Mucosa of rectum (tissue), 2 donors: Measurements from ENCODE around the gene ZNF532.
"Not testable (repeated sequence)": the region's sequence is repeated elsewhere in the genome, so short reads cannot be mapped to it uniquely, and the experiment has no call there.

ENCODE experiments used
- H3K27ac ChIP-seq, 2 donors: one replicate each; pipeline ENCODE4 v1.7.0; 2013; ENCODE audit warnings: inconsistent platforms in 2 of 2, low read depth in 2 of 2, low read length in 2 of 2
- H3K27me3 ChIP-seq, 2 donors: one replicate each; pipeline ENCODE4 v1.7.0; 2013; ENCODE audit warnings: low read length in 2 of 2; ENCODE audit not compliant: control insufficient read depth in 2 of 2, insufficient read depth in 2 of 2
- H3K36me3 ChIP-seq, 2 donors: one replicate each; pipeline ENCODE4 v1.7.0; 2013; ENCODE audit warnings: low read length in 2 of 2; ENCODE audit not compliant: control insufficient read depth in 2 of 2, insufficient read depth in 2 of 2
- H3K4me1 ChIP-seq, 2 donors: one replicate each; pipeline ENCODE4 v1.7.0; 2013; ENCODE audit warnings: low read length in 2 of 2, mild to moderate bottlenecking in 1 of 2; ENCODE audit not compliant: control insufficient read depth in 2 of 2, insufficient read depth in 2 of 2
- H3K4me3 ChIP-seq, 2 donors: one replicate each; pipeline ENCODE4 v1.7.0; 2013; ENCODE audit warnings: low read length in 2 of 2
- H3K9ac ChIP-seq, 2 donors: one replicate each; pipeline ENCODE4 v1.7.0; 2013; ENCODE audit warnings: low read length in 2 of 2, low read depth in 1 of 2, mild to moderate bottlenecking in 1 of 2
- H3K9me3 ChIP-seq, 2 donors: one replicate each; pipeline ENCODE4 v1.7.0; 2013; ENCODE audit warnings: low read length in 2 of 2; ENCODE audit not compliant: control insufficient read depth in 2 of 2
- donor health status: healthy.
- donor health status: Normal muscosa, but diverticular disease.

ZNF532 gene

GRCh38 chr18:58911766-58912165, 47.1 kb downstream of the ZNF532 start:
- Histone ChIP-seq H3K27me3 (no peaks in the 10 kb centered on the region), H3K9me3 (no peaks in the 10 kb centered on the region), H3K9ac (no peak overlapping the region), H3K4me3 (peak overlapping the region in 1 of 2 donors; percentile 4), H3K36me3 (no peaks in the 10 kb centered on the region), H3K27ac (peak overlapping the region; percentile 5 to 12), H3K4me1 (no peaks in the 10 kb centered on the region)

GRCh38 chr18:58915006-58915799, 50.5 kb downstream of the ZNF532 start:
- H3K27ac ChIP-seq: no peak overlapping the region
- H3K36me3 ChIP-seq: peaks cover 0 to 5% of the 10 kb centered on the region in 2 donors
- no peaks in the 10 kb centered on the region for H3K9me3 ChIP-seq
- H3K4me1 ChIP-seq: no peaks in the 10 kb centered on the region
- no peak overlapping the region for H3K4me3 ChIP-seq
- H3K27me3 ChIP-seq: no peaks in the 10 kb centered on the region
- H3K9ac ChIP-seq: no peak overlapping the region

DNA sequence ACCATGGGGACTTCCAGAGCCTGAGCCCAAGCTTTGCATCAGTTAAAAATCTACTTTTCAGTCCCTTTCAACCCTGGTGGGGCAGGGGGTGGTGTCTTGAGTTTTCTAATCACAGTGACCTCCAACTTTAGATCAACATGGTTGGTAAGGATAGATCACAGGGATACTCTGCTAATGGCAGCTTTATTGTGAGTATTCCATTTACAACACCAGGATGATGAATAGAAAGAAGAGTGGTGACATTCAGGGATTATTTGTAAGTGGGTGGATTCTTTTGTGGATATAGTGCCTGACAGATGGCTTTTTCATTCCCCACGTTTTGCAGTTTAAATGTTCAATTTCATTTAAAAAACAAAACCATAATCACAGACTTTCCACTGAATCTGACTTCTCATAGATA, 51.3 kb downstream of the ZNF532 start:
- Histone ChIP-seq H3K9me3 (no peaks in the 10 kb centered on the region), H3K4me1 (no peaks in the 10 kb centered on the region), H3K27ac (no peak overlapping the region), H3K4me3 (no peak overlapping the region), H3K36me3 (peaks cover 0 to 5% of the 10 kb centered on the region in 2 donors), H3K9ac (no peak overlapping the region), H3K27me3 (no peaks in the 10 kb centered on the region)

DNA sequence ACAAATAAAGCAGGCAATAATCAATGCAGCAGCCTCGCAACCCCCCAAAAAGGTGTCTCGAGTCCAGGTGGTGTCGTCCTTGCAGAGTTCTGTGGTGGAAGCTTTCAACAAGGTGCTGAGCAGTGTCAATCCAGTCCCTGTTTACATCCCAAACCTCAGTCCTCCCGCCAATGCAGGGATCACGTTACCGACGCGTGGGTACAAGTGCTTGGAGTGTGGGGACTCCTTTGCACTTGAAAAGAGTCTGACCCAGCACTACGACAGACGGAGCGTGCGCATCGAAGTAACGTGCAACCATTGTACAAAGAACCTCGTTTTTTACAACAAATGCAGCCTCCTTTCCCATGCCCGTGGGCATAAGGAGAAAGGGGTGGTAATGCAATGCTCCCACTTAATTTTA, 55.3 kb downstream of the ZNF532 start:
- not testable (repeated sequence) for H3K27me3 ChIP-seq, H3K36me3 ChIP-seq, H3K9ac ChIP-seq, H3K9me3 ChIP-seq, H3K27ac ChIP-seq, H3K4me3 ChIP-seq, H3K4me1 ChIP-seq

- Histone ChIP-seq H3K36me3 (peaks cover 0 to 5% of the 10 kb centered on the region in 2 donors), H3K27me3 (no peaks in the 10 kb centered on the region), H3K9ac (no peak overlapping the region), H3K4me3 (no peak overlapping the region), H3K27ac (no peak overlapping the region), H3K4me1 (no peaks in the 10 kb centered on the region), H3K9me3 (no peaks in the 10 kb centered on the region)
Observed at GRCh38 chr18:58922995-58923394, 58.3 kb downstream of the ZNF532 start.

DNA sequence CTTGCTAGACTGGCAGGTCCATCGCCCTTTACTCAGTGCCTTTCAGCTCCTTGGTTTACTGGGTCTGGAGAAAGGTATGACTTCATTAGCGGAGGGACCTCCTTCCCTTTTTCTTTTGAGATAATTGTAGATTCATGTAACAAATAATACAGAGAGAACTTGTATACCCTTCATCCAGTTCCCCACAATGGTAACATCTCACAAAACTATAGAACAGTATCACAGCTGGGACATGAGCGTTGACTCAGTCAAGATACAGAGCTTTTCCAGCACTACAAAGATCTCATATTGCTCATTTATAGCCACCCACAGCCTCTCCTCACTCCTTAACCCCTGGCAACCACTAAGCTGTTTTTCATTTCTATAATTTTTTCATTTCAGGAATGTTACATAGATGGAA, 59.8 kb downstream of the ZNF532 start:
- no peak overlapping the region for H3K4me3 ChIP-seq
- no peaks in the 10 kb centered on the region for H3K4me1 ChIP-seq
- no peaks in the 10 kb centered on the region for H3K36me3 ChIP-seq
- no peaks in the 10 kb centered on the region for H3K9me3 ChIP-seq
- H3K9ac ChIP-seq: no peak overlapping the region
- no peaks in the 10 kb centered on the region for H3K27me3 ChIP-seq
- no peak overlapping the region for H3K27ac ChIP-seq

- Histone ChIP-seq H3K4me3 (no peak overlapping the region), H3K9ac (no peak overlapping the region), H3K4me1 (no peaks in the 10 kb centered on the region), H3K9me3 (no peaks in the 10 kb centered on the region), H3K27ac (no peak overlapping the region), H3K36me3 (no peaks in the 10 kb centered on the region), H3K27me3 (no peaks in the 10 kb centered on the region)
Observed at GRCh38 chr18:58927659-58928058, 63.0 kb downstream of the ZNF532 start.

DNA sequence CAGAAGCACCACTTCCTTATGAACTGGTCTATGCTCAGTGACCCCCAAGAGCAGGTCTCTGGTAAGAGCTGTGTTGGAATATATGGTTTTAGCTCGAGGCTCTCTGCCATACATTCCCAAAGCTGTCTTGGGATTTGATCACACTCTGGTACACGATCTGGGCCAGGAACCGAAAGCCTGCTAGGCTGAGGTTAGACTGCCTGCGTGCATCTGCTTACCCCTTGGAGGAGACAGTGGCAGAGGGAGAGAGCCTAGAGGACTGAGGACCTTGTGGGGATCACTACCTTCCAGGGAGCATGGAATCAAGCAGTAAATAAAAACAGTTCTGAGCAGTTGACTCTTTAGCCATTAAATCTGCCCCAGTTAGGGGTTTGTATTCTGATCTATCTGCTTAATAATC, 63.7 kb downstream of the ZNF532 start:
- no peak overlapping the region for H3K4me3 ChIP-seq

DNA sequence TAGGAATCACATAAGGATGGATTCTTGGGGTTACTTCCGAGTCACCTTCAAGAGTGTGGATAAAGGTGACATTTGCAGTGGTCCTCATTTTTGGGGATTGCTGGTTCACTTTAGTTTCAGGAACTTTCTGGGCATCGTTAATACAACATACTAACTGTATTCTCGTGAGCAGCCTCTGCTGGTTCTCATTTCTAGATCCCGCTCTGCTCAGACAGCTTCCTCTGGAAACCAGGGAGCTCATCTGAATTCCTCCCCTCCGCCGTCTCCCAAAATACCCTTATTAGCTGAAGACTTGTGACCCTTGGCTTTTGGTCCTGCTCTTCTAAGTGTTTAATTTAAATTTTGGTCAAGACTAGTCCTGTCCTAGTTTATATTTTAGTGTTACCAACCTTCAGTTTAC, 64.5 kb downstream of the ZNF532 start:
- H3K36me3 ChIP-seq: no peaks in the 10 kb centered on the region
- H3K9ac ChIP-seq: no peak overlapping the region
- H3K4me1 ChIP-seq: no peaks in the 10 kb centered on the region
- H3K9me3 ChIP-seq: no peaks in the 10 kb centered on the region
- no peak overlapping the region for H3K4me3 ChIP-seq
- H3K27ac ChIP-seq: no peak overlapping the region
- H3K27me3 ChIP-seq: no peaks in the 10 kb centered on the region

More for the DNA sequence above, 63.7 kb downstream of the ZNF532 start:
- no peaks in the 10 kb centered on the region for H3K36me3 ChIP-seq
- no peak overlapping the region for H3K9ac ChIP-seq
- no peaks in the 10 kb centered on the region for H3K27me3 ChIP-seq
- H3K9me3 ChIP-seq: no peaks in the 10 kb centered on the region
- H3K4me1 ChIP-seq: no peaks in the 10 kb centered on the region
- no peak overlapping the region for H3K27ac ChIP-seq

DNA sequence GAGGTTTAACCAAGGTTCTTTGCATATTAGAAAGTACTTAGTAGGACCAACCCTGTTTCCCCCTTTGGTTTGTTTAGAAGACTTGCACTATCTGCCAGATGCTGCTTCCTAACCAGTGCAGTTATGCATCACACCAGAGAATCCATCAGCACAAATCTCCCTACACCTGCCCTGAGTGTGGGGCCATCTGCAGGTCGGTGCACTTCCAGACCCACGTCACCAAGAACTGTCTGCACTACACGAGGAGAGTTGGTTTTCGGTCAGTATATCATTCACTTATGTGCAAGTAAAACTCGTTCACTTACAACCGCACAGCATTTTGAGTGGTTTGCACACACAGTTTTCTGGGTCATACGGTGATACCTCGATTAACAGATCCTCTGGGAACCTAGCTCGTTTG, 69.7 kb downstream of the ZNF532 start:
- no peaks in the 10 kb centered on the region for H3K27me3 ChIP-seq
- H3K9ac ChIP-seq: no peak overlapping the region
- no peak overlapping the region for H3K27ac ChIP-seq
- no peaks in the 10 kb centered on the region for H3K4me1 ChIP-seq
- H3K4me3 ChIP-seq: no peak overlapping the region
- H3K9me3 ChIP-seq: no peaks in the 10 kb centered on the region
- H3K36me3 ChIP-seq: no peaks in the 10 kb centered on the region
